ENCODE measurements around the gene REEP2. TPM values are rescaled to one million over a fixed set of nuclear protein-coding genes. Genes with fewer than 3 reads are reported as not detected.

Gene REEP2
- total RNA-seq, 1 donor from 2014 or later, result 11.1 TPM

Other genes with a start within 250 kb of the REEP2 start
- 41.5 and 45.8 TPM in 2 replicates for gene CDC23, start 225.7 kb upstream of the REEP2 start, total RNA-seq
- gene GFRA3, start 164.4 kb upstream of the REEP2 start, total RNA-seq, result 0.16 and 0.32 TPM in 2 replicates
- gene CDC25C, start 107.3 kb upstream of the REEP2 start, total RNA-seq, result 8.4 and 9.0 TPM in 2 replicates
- gene FAM53C, start 100.8 kb upstream of the REEP2 start, total RNA-seq, result 24.4 and 26.1 TPM in 2 replicates
- 52.8 and 54.5 TPM in 2 replicates for gene KDM3B, start 86.4 kb upstream of the REEP2 start, total RNA-seq
- 41.9 and 43.0 TPM in 2 replicates for gene EGR1, start 26.4 kb downstream of the REEP2 start, total RNA-seq
- gene ETF1, start 104.2 kb downstream of the REEP2 start, total RNA-seq, result 169 and 170 TPM in 2 replicates
- 333 and 340 TPM in 2 replicates for gene HSPA9, start 136.3 kb downstream of the REEP2 start, total RNA-seq

Measured in activated T-helper 2 cell treated with anti-CD3 and anti-CD28 coated beads, Interferon-gamma antibody, Interleukin-2, Interleukin-4, amounts not matched to agents 10 μg/mL and 5 μg/mL and 100 μg/mL, durations not matched to agents 14 hours and 24 hours and 36 hours (primary cell).